H1 (cell line): Measurements from ENCODE around the gene RUVBL1. TPM values are rescaled to one million over a fixed set of nuclear protein-coding genes. Genes with fewer than 3 reads are reported as not detected.

ENCODE experiments used
- ATF2 ChIP-seq: IDR thresholded peaks from 2 replicates; pipeline ENCODE4 v1.6.1; 2012; ENCODE audit warnings: low read length, inconsistent platforms
- ATF3 ChIP-seq: IDR thresholded peaks from 2 replicates; pipeline ENCODE4 v1.6.1; 2011; ENCODE audit warnings: low read depth, mild to moderate bottlenecking, low read length; ENCODE audit not compliant: insufficient read depth
- BRCA1 ChIP-seq: IDR thresholded peaks from 2 replicates; pipeline ENCODE4 v1.6.1; 2012; ENCODE audit warnings: low read depth, low read length, improper control_type of control experiment
- CHD2 ChIP-seq: IDR thresholded peaks from 2 replicates; pipeline ENCODE4 v1.6.1; 2012; ENCODE audit warnings: low read length, improper control_type of control experiment
- CREB1 ChIP-seq: IDR thresholded peaks from 2 replicates; pipeline ENCODE4 v1.6.1; 2012; ENCODE audit warnings: inconsistent platforms
- E2F6 ChIP-seq: IDR thresholded peaks from 2 replicates; pipeline ENCODE4 v1.6.1; 2012; ENCODE audit warnings: inconsistent platforms
- HDAC2 ChIP-seq, 2 experiments: fragments of 300-600 bp in 1 of 2; sonication (generic) in 1 of 2; IDR thresholded peaks; 2 replicates each; pipeline ENCODE4 v1.6.1; 2011 to 2012; ENCODE audit warnings: low read depth in 2 of 2, low read length in 2 of 2, mild to moderate bottlenecking in 2 of 2, moderate library complexity in 2 of 2, borderline replicate concordance in 1 of 2, inconsistent platforms in 1 of 2
- KDM4A ChIP-seq: IDR thresholded peaks from one replicate; pipeline ENCODE4 v1.7.1; 2012; ENCODE audit warnings: low read depth, mild to moderate bottlenecking, moderate library complexity, low read length, inconsistent platforms; ENCODE audit not compliant: severe bottlenecking
- MAFK ChIP-seq: IDR thresholded peaks from 2 replicates; pipeline ENCODE4 v1.6.1; 2012; ENCODE audit warnings: low read depth, mild to moderate bottlenecking, improper control_type of control experiment, low read length
- MAX ChIP-seq: IDR thresholded peaks from 2 replicates; pipeline ENCODE4 v1.6.1; 2012; ENCODE audit warnings: inconsistent platforms
- NANOG ChIP-seq: IDR thresholded peaks from 2 replicates; pipeline ENCODE4 v1.6.1; 2011; ENCODE audit warnings: low read length, low read depth, mild to moderate bottlenecking, inconsistent platforms; ENCODE audit not compliant: insufficient read depth, poor library complexity, severe bottlenecking
- NRF1 ChIP-seq: IDR thresholded peaks from 2 replicates; pipeline ENCODE4 v1.6.1; 2011; ENCODE audit warnings: mild to moderate bottlenecking, low read depth, low read length, improper control_type of control experiment
- PHF8 ChIP-seq: fragments of 200-600 bp; sonication (generic); conservative IDR thresholded peaks from 2 replicates; pipeline ENCODE4 v1.7.1; 2012; ENCODE audit warnings: low read depth, mild to moderate bottlenecking, inconsistent platforms, low read length, moderate library complexity
- RXRA ChIP-seq: IDR thresholded peaks from 2 replicates; pipeline ENCODE4 v1.6.1; 2011; ENCODE audit warnings: low read depth, mild to moderate bottlenecking, low read length, moderate library complexity; ENCODE audit not compliant: insufficient read depth
- SAP30 ChIP-seq: fragments of 300-600 bp; sonication (generic); IDR thresholded peaks from 2 replicates; pipeline ENCODE4 v1.7.1; 2012; ENCODE audit warnings: low read length, moderate library complexity, mild to moderate bottlenecking, inconsistent platforms; ENCODE audit not compliant: insufficient read depth, insufficient replicate concordance
- SIX5 ChIP-seq: IDR thresholded peaks from 2 replicates; pipeline ENCODE4 v1.6.1; 2011; ENCODE audit warnings: mild to moderate bottlenecking, low read depth, low read length
- TAF1 ChIP-seq: IDR thresholded peaks from 2 replicates; pipeline ENCODE4 v1.6.1; 2011; ENCODE audit warnings: mild to moderate bottlenecking, low read depth, low read length
- TCF12 ChIP-seq: IDR thresholded peaks from 2 replicates; pipeline ENCODE4 v1.6.1; 2011; ENCODE audit warnings: low read depth, mild to moderate bottlenecking, low read length
- TEAD4 ChIP-seq: IDR thresholded peaks from 2 replicates; pipeline ENCODE4 v1.6.1; 2012; ENCODE audit warnings: low read depth, low read length, inconsistent platforms, mixed read lengths
- polyA plus RNA-seq, 7 experiments: library from polyadenylated mRNA; depleted of rRNA in 3 of 7; stranded (reverse) in 5 of 7; unstranded in 2 of 7; fragments of >200 nt in 5 of 7; fragments of 200-250 nt in 2 of 7; gene quantifications; 1 replicate in 5 of 7; 2 replicates in 1 of 7; 4 replicates in 1 of 7; pipeline versions ENCODE4 v1.2.1 to v1.2.3, GENCODE V29; 2011 to 2013; ENCODE audit warnings: missing spikeins in 2 of 7, mixed read lengths in 2 of 7
- total RNA-seq: library from RNA; stranded (reverse); fragmentation: NEBNext Ultra II Directional; extraction: Animal tissue kit (Norgen Biotek cat#: 25700); gene quantifications from 2 replicates; pipeline ENCODE4 v1.2.1, GENCODE V29; 2021

RUVBL1 gene
- total and polyA plus RNA-seq, 2 of the 8 experiments (the other 6 are each of a cell fraction or from before 2014, with no cell fraction given), result 112 to 135 TPM

GRCh38 chr3:128051837-128052594, 71.6 kb downstream of the RUVBL1 start, which contains the start of gene SEC61A1 (continued):
- TF ChIP-seq ATF2 (peak; percentile 69; the same call in 1 of the 2 replicates), RXRA (no peak), KDM4A (peak; percentile 95), ATF3 (no peak), NRF1 (peak; percentile 20; the same call in 1 of the 2 replicates), HDAC2 (IDR thresholded peaks at IDR 0.05; ENCODE audit: borderline replicate concordance in 1 of 2, low read depth in 2 of 2, low read length in 2 of 2) (peak; percentile 19 to 23; a peak in 2 of 4 replicates), CREB1 (0 out of 2 replicates have a peak, but pooled peaks have one; percentile 7), TAF1 (peak; percentile 68), MAFK (no peak), BRCA1 (peak; percentile 72), SAP30 (peak; percentile 43), PHF8 (peak; percentile 78), TEAD4 (no peak), SIX5 (peak; percentile 42; the same call in 1 of the 2 replicates), MAX (peak; percentile 89), CHD2 (peak; percentile 84), E2F6 (peak; percentile 83), TCF12 (no peak), NANOG (peak; percentile 7)
